GM18505 (cell line): ENCODE data around the gene MAMDC2.

Source experiments
- ATAC-seq: cut with Tn5 transposase; IDR thresholded peaks from one replicate; pipeline ENCODE4 v1.9.1; 2021; ENCODE audit not compliant: unreplicated experiment
- POLR2A ChIP-seq: IDR thresholded peaks from 4 replicates; pipeline ENCODE4 v1.6.1; 2011; ENCODE audit warnings: borderline replicate concordance; ENCODE audit not compliant: insufficient read depth, insufficient read length; ENCODE audit errors: extremely low read depth

MAMDC2 gene

DNA sequence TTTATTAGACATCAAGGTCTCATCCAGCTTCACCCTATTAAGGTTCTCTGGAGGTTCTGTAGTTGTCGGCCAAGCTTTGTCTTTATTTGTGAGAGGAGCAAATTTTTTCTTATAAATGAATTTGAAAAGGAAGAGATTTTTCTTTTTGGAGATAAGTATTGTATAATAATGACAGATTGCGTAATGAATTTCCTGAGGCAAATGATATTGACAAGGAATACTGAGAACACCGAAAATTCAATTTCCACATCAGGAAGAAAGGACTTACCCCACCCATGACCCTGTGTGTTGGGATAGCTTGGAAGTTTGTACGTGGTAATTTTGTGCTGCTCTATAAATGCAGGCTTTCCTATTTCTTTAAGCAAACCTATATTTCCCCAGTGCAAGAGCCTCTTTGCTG is 53.5 kb downstream of the MAMDC2 start:
- no peak for TF ChIP-seq POLR2A

DNA sequence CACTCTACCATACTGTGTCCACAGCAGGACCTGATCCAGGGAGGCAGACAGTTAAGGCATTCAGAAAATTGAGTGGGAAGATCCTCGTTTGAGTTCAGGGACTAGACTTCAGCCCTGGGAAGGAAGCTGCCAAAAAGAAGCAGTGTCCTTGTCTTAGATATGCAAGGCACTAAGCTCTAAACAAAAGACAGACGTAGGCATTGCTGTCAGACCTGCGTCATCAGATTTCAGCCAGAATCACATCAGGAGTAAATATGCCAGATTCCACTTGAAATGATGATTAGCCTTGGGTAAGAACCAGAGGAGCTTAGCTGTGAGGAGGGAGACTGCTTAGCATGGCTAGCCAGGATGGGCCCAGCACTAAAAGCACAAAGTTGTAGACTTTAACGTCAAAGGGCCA is 56.7 kb downstream of the MAMDC2 start:
- no peak for TF ChIP-seq POLR2A
- ATAC-seq = no peak

More for the DNA sequence above, 53.5 kb downstream of the MAMDC2 start:
- ATAC-seq = no peak

DNA sequence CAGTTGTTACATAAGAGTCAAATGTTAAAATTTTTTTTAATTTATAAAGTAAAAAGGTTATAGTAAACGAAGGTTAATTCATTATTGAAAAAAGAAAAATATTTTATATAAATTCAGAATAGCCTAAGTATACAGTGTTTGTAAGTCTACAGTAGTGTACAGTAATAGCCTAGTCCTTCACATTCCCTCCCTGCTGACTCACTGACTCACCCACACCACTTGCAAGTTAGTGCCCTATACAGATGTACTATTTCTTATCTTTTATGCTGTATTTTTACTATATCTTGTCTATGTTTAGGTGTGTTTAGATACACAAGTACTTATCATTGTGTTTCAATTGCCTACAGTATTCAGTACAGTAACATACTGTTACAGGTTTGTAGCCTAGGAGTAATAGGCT is 57.6 kb downstream of the MAMDC2 start:
- TF ChIP-seq POLR2A = no peak
- ATAC-seq = no peak

DNA sequence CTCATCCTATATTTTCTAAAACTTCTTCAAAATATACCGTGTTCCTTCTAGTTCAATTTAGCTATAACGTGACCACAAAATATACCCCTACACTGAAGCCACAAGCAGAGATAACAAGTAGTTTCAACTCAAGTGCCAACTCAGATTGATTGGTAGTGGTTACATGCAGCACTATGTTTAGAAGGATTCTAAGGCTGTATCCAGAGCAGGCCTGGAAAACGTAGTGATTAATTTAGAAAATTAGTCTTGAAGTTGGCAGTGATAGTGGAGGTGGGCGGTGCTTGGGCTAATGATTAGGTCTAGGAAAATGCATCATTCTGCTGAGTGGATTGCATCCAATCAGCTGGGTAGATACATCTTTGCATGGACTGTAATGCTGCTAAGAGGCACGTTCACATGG is 61.5 kb downstream of the MAMDC2 start:
- TF ChIP-seq POLR2A = no peak
- no peak for ATAC-seq

DNA sequence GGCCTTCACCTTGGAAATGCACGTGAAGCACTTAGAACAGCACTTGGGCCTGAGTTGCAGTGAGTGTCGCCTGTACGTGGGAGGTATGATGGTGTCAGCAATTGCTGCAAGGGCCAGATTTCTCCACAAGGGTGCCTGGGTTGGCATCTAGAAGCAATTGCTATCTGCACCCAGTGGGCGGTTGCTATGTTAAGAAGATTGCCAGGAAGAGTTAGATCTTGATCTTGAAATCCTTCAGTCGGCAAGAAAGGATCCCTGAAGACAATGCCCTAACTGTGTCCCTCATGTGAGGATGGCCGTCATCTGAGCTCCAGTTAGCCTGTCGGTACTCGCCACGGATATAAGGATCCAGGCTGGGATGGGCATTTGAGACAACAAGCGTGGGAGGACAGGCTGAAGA is 62.9 kb downstream of the MAMDC2 start:
- ATAC-seq = no peak
- TF ChIP-seq POLR2A = no peak

DNA sequence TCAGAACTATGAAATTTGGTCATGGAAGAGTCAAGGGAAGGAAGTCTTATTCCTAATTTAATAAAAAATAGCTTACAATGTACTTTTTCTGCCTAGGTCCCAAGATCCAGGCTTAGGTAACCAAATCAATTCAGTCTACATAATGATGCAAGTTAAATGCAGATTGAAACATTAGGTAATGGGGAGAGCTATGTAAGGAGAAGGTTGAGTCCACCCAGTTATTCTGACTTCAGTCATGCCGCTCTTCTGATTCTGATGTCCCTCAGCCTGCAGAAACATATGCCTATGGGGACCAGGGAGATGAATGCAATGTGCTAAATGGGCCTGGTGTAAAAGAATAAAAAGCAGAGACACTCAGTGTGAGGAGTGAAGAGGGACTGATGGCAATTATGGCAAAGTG is 63.9 kb downstream of the MAMDC2 start:
- ATAC-seq = no peak
- no peak for TF ChIP-seq POLR2A

DNA sequence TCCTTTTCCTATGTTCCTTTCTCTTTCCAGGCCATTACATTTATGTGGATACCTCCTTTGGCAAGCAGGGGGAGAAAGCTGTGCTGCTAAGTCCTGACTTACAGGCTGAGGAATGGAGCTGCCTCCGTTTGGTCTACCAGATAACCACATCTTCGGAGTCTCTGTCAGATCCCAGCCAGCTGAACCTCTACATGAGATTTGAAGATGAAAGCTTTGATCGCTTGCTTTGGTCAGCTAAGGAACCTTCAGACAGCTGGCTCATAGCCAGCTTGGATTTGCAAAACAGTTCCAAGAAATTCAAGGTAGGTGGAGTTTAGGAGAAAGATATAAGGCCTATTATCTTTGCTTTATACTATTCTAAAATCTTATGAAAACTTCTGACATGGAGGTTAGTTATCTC is 64.5 kb downstream of the MAMDC2 start:
- ATAC-seq = no peak
- no peak for TF ChIP-seq POLR2A

DNA sequence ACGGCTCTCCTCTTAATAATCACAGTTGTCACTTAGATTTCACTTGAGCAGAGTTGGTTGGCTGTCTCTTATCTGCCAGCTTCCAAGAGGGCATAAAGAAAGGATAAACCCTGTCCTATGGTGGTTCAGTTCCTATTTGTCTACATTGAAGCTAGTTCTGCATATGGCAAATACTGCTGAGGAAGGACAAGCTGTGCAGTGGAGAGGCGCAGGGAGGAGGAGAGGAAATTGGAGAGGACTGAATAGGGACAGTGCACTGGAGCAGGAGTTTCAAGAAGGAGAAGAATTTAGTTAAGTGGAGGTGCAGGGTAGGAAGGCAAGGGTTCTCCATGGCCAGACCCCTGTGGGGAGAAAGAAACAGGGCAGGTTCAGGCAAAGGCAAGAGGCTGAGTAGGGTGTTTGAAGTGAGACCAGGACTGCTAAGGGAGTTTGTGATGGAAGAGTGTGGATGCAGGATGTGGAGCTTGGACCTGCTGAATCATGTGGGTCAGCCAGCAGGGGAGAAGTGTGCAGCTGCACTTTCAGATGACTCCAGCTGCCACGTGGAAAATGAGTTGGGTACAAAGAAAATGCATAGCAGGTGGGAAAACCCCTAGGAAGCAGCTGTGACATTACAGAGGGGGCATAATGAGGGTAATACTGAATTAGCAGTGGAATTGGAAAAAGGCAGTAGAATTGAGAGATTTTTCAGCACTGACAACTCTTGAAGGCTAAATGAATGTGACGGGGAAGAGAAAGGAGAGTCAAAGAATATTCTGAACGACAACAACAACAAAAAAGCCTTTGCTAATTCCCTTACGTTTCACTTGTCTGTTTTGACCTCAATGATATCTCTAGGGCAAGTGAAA is 66.8 kb downstream of the MAMDC2 start:
- TF ChIP-seq POLR2A = no peak
- no peak for ATAC-seq

DNA sequence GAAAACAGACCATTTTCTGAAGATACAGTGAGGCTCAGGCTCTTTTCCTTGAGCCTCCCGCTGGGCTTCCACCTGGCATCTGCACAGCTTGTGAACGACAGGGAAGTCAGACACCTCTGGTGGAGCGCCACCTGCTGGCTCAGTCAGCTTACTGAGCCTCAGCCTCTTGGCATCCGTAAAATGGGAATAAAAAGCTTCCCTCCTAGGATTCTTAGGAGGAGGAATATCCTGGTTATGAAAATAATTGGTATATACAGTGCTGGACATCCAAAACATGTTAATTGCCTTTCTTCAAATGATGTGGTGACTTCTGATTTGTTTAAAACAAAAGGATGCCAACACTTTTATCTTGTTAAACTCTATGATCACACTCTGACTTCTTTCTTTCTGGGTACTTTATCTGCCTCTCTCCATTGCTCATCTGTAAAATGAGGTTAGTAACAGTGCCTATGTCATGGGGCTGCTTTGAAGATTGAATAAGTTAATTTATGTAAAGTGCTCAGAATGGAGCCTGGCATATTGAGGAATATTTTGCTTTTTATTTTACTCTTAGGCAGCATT is 67.5 kb downstream of the MAMDC2 start:
- peak; percentile 68 for ATAC-seq
- no peak for TF ChIP-seq POLR2A

DNA sequence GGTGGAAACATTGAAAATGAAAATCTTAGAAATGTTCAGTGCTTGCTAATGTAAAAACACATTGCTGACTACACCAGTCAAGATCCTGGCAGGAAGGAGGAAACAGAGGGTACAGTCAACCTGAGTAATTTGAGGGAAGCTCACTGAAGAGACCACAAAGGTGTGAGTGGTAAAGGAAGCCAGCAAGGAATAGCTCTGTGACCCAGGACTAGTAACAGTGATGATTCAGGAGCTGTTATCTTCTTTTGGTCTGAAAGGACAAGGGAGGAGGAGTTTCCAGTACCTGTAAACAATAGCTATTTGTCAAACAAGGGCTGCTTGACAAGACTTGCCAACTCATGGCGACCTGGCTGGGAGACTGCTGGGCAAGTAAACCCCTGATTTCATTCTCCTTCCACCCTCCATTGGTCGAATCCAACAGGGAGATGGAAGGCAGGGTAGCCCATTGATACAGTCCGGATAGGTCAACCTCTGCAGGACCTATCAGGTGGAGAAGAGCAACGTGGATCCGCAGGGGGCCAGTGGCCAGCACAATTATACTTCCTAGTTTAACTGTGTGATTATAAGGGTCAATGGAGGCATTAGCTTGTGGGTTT is 68.1 kb downstream of the MAMDC2 start:
- ATAC-seq = no peak
- no peak for TF ChIP-seq POLR2A

DNA sequence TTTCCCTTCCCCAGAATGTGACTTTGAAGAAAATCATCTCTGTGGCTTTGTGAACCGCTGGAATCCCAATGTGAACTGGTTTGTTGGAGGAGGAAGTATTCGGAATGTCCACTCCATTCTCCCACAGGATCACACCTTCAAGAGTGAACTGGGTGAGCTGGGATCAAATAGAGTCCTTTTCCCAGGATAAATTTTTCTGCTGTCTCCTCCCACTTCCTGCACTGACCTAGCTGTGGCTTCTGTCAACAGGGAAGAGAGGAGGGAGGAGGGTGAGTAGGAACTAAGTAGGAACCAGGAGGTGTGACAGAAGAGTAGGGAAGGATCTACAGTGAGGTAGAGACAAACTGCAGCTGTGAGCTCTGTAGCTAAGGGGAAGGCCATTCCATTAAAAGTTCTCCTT is 69.3 kb downstream of the MAMDC2 start:
- ATAC-seq = no peak
- no peak for TF ChIP-seq POLR2A

DNA sequence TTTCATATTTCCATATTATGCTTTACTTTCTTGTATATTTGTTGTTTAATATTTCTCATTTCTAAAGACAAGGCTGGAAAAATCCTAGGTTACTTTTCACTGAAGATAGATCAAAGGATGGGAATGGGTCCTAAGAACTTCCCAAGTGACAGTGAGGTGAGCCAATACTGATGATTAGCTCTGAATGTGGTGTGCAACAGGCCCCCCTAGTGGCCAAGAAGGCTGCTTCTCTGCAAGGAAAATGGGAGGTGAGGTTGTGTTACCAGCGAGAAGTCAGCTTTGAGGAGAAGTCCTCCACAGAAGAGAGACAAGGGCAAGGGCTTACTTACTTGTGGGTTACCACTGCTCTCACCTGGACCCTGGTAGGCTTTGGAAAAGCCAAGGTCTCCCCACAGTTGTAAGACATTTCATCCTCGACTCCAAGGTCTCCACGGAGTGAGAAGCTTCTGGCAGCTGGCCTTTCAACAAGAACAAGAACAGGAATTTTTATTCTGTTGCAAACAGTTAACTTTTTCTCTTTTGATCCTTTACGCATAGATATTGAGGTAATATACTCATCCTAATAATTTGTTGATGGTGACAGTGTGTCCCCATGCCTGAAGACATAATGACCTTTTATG is 69.9 kb downstream of the MAMDC2 start:
- peak; percentile 66 for ATAC-seq
- no peak for TF ChIP-seq POLR2A

DNA sequence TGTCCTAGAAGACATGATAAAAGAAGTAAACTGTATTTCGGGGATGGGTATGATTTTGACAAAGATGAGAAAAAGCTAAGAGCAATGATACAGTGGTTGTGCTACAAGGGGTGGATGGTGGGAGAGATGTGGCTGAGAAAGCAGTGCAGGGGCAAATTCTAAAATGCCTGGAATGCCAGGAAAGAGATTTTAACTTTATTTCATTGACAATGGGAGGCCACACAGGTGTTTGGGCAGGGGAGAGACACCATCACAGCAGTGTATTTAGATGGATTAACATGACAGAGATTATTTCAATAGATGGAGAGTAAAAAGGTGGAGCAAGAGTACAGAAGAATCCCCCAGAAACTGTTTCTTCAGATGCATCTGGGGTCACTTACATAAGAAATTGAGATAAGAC is 71.2 kb downstream of the MAMDC2 start:
- TF ChIP-seq POLR2A = no peak
- no peak for ATAC-seq
